Endothelial cell (in vitro differentiated cells): ENCODE results near the gene CYBB. TPM values are rescaled to one million over a fixed set of nuclear protein-coding genes. Genes with fewer than 3 reads are reported as not detected.

Source experiments
- DNase-seq: peaks from one replicate; pipeline ENCODE4 v3.0.0; 2021; ENCODE audit warnings: low spot score
- H3K27ac Mint-ChIP-seq: one replicate; pipeline ENCODE4 v1.8.0; 2021; ENCODE audit warnings: mixed read lengths, inconsistent platforms; ENCODE audit not compliant: unreplicated experiment
- H3K27me3 Mint-ChIP-seq: one replicate; pipeline ENCODE4 v1.8.0; 2021; ENCODE audit warnings: mild to moderate bottlenecking, moderate library complexity, mixed read lengths, inconsistent platforms; ENCODE audit not compliant: unreplicated experiment
- H3K36me3 Mint-ChIP-seq: one replicate; pipeline ENCODE4 v1.8.0; 2021; ENCODE audit warnings: mild to moderate bottlenecking, low read depth, mixed read lengths, inconsistent platforms; ENCODE audit not compliant: unreplicated experiment
- H3K4me1 Mint-ChIP-seq: one replicate; pipeline ENCODE4 v1.8.0; 2021; ENCODE audit warnings: mild to moderate bottlenecking, mixed read lengths, inconsistent platforms; ENCODE audit not compliant: unreplicated experiment
- H3K4me3 Mint-ChIP-seq: one replicate; pipeline ENCODE4 v1.8.0; 2021; ENCODE audit warnings: mild to moderate bottlenecking, mixed read lengths, inconsistent platforms; ENCODE audit not compliant: unreplicated experiment
- H3K9me3 Mint-ChIP-seq: one replicate; pipeline ENCODE4 v1.8.0; 2021; ENCODE audit warnings: mixed read lengths, inconsistent platforms; ENCODE audit not compliant: unreplicated experiment
- total RNA-seq: library from RNA; stranded (reverse); fragmentation: NEBNext Ultra II Directional; extraction: Animal tissue kit (Norgen Biotek cat#: 25700); gene quantifications from one replicate; pipeline ENCODE4 v1.2.1, GENCODE V29; 2021; ENCODE audit not compliant: unreplicated experiment
- TF ChIP-seq, protein P1 (sequence below): fragments of 200-600 bp; sonication (generic); IDR thresholded peaks from one replicate; pipeline ENCODE4 v1.5.0; 2021; ENCODE audit warnings: antibody characterized with exemption; ENCODE audit not compliant: unreplicated experiment

CYBB gene
- total RNA-seq, 1 donor from 2014 or later = not detected

DNA sequence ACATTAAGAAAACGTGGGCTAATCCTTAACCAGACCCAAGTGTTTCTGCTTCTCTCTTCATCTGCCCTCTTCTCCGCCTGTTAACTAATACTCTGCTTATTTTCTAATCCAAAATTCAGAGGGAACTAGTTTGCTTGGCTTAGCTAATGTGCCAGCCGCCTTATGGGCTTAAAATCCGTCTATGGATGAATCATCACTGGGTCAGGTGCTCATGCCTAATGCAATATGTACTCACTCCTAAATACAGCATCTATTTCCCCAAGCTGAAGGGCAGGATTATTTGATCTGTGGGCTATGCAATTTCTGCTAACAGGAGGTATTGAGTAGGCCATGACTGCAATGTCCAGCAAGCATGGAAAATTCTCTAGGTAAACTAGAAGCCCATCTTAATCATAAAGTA lies 55.1 kb downstream of the CYBB start:
- DNase-seq = no peak
- H3K4me1 Mint-ChIP-seq = no peaks in the 10 kb centered on the region
- no peaks in the 10 kb centered on the region for H3K27me3 Mint-ChIP-seq
- TF ChIP-seq, protein P1, sequence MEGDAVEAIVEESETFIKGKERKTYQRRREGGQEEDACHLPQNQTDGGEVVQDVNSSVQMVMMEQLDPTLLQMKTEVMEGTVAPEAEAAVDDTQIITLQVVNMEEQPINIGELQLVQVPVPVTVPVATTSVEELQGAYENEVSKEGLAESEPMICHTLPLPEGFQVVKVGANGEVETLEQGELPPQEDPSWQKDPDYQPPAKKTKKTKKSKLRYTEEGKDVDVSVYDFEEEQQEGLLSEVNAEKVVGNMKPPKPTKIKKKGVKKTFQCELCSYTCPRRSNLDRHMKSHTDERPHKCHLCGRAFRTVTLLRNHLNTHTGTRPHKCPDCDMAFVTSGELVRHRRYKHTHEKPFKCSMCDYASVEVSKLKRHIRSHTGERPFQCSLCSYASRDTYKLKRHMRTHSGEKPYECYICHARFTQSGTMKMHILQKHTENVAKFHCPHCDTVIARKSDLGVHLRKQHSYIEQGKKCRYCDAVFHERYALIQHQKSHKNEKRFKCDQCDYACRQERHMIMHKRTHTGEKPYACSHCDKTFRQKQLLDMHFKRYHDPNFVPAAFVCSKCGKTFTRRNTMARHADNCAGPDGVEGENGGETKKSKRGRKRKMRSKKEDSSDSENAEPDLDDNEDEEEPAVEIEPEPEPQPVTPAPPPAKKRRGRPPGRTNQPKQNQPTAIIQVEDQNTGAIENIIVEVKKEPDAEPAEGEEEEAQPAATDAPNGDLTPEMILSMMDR = no peak
- no peaks in the 10 kb centered on the region for H3K9me3 Mint-ChIP-seq
- no peak overlapping the region for H3K4me3 Mint-ChIP-seq
- H3K27ac Mint-ChIP-seq = no peak overlapping the region
- no peaks in the 10 kb centered on the region for H3K36me3 Mint-ChIP-seq

DNA sequence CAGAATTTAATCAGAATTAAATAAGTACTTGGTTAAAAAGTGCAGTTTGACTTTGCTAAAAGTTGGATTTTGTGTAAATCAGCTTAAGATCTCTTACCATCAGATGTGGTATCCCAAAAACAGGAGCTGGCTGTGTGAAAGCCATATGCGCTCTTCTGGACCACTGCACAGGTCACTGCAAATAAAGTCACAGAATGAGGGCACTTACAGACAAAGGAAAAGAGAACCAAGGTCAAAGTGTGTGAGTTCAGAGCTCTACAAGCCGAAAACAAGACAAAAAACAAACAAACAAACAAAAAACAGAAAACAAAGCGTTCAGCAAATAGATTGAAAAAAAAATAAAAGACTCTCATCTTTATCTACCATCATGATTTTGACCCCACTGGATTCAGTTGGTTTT lies 61.1 kb downstream of the CYBB start:
- no peaks in the 10 kb centered on the region for H3K27me3 Mint-ChIP-seq
- no peaks in the 10 kb centered on the region for H3K9me3 Mint-ChIP-seq
- no peak for DNase-seq
- no peak overlapping the region for H3K4me3 Mint-ChIP-seq
- H3K27ac Mint-ChIP-seq = no peak overlapping the region
- TF ChIP-seq, protein P1 = no peak
- no peaks in the 10 kb centered on the region for H3K4me1 Mint-ChIP-seq
- H3K36me3 Mint-ChIP-seq = no peaks in the 10 kb centered on the region

DNA sequence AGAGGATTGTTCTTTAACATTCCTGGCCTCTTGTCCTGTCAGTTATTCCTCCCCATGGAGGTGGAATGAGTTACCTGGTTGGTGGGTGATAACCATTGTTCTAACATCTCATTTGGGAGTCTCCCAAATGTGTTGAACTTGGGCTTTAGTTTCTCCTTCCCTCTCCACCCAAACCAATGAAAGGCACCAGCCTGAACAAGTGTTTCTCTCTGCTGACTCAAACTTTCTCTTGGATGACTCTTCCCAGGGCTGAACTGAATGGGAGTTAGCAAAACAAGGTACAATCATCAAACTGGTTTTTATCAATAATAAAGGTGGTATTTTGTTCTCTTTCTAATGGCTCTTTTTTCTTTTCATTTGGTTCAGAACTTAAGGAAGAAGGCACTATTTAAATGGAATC lies 64.8 kb downstream of the CYBB start:
- TF ChIP-seq, protein P1 = no peak
- no peak for DNase-seq
- H3K27ac Mint-ChIP-seq = no peak overlapping the region
- no peak overlapping the region for H3K4me3 Mint-ChIP-seq
- no peaks in the 10 kb centered on the region for H3K27me3 Mint-ChIP-seq
- H3K9me3 Mint-ChIP-seq = no peaks in the 10 kb centered on the region
- no peaks in the 10 kb centered on the region for H3K36me3 Mint-ChIP-seq
- H3K4me1 Mint-ChIP-seq = no peaks in the 10 kb centered on the region

DNA sequence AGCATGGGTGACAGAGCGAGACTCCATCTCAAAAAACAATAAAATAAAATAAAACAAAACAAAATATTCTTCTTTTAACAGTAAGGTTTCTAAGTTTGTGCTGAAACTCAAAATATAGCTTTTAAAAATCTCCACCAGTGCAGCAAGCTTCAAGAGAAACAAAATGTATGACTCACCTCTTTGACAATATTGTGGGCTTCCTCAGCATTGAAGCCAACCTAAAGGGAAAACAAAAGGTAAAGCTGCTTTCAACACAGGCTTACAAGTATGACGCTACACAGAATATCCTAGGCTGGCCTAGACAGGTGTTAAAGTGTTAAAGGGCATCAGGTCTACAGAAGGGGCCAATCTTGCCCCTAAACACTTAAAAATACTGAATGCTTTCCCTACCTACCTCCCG lies 66.3 kb downstream of the CYBB start:
- H3K36me3 Mint-ChIP-seq = no peaks in the 10 kb centered on the region
- no peaks in the 10 kb centered on the region for H3K9me3 Mint-ChIP-seq
- no peak for DNase-seq
- H3K27me3 Mint-ChIP-seq = no peaks in the 10 kb centered on the region
- peak overlapping the region; percentile 85 for H3K4me3 Mint-ChIP-seq
- no peak overlapping the region for H3K27ac Mint-ChIP-seq
- no peaks in the 10 kb centered on the region for H3K4me1 Mint-ChIP-seq
- TF ChIP-seq, protein P1 = no peak

DNA sequence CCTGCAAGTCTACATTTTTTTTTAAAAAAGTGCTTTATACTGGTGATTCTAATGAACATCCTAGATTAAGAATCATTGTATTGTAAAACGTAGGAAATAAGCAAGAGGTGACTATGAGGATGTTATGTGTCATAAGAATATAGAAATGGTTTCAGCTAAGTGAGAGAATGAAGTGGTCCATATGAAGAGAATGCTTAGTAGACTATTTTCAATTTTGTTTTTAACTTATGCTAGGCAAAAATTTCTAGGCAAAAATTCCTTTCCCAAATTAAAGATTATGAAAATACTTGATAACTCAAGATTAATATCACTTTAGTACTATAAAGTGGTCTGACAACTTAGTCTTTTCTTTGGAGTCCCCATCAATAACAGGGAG lies 66.7 kb downstream of the CYBB start:
- Mint-ChIP-seq H3K27ac (no peak overlapping the region), H3K27me3 (no peaks in the 10 kb centered on the region), H3K4me1 (no peaks in the 10 kb centered on the region), H3K9me3 (no peaks in the 10 kb centered on the region), H3K4me3 (peak overlapping the region; percentile 85), H3K36me3 (no peaks in the 10 kb centered on the region)
- no peak for DNase-seq
- TF ChIP-seq, protein P1 = no peak
